Caco-2 (cell line): ENCODE measurements around the gene RFC3. TPM values are rescaled to one million over a fixed set of nuclear protein-coding genes. Genes with fewer than 3 reads are reported as not detected.
A peak's percentile ranks its signal among the peaks of the same experiment; 100 is the strongest.

Experiments
- BruUV-seq: library from RNA; stranded (reverse); fragments of 400-500 nt; replicated peaks from 2 replicates; lab custom pipeline; 2021; lab: Mats Ljungman, UMichigan
- CTCF ChIA-PET: fragments of 300-600 bp; sonication (Branson Sonifier 250); formaldehyde crosslinking; loops from one replicate; lab custom pipeline; 2022; ENCODE audit warnings: antibody characterized with exemption; lab: Charles Lee
- POLR2A ChIA-PET: fragments of 300-600 bp; sonication (Branson Sonifier 250); formaldehyde crosslinking; loops from one replicate; lab custom pipeline; 2022; ENCODE audit warnings: antibody characterized with exemption; lab: Charles Lee
- DNase-seq, 2 experiments: peaks; one replicate each; pipeline versions ENCODE4 v3.0.0 to v3.0.0-alpha.2; 2020 to 2022
- H3K27me3 ChIP-seq: replicated peaks from 2 replicates; pipeline ENCODE4 v1.6.0; 2011; ENCODE audit warnings: low read length; ENCODE audit not compliant: control insufficient read depth, insufficient read depth
- H3K36me3 ChIP-seq: 2 replicates; pipeline ENCODE4 v1.5.1; 2011; ENCODE audit warnings: low read length; ENCODE audit not compliant: control insufficient read depth, insufficient read depth
- H3K4me1 ChIP-seq: fragments of 250-450 bp; sonication (Bioruptor Pico); 2 replicates; pipeline ENCODE4 v1.5.1; 2020; ENCODE audit warnings: mild to moderate bottlenecking
- H3K4me3 ChIP-seq: 2 replicates; pipeline ENCODE4 v1.5.1; 2011; ENCODE audit warnings: low read depth, mild to moderate bottlenecking, control low read depth, low read length
- H3K9me3 ChIP-seq: fragments of 250-450 bp; sonication (Bioruptor Pico); 2 replicates; pipeline ENCODE4 v1.5.1; 2020; ENCODE audit warnings: mild to moderate bottlenecking, moderate library complexity
- H3K27ac Mint-ChIP-seq: one replicate; pipeline ENCODE4 v1.8.0; 2022; ENCODE audit warnings: mixed read lengths; ENCODE audit not compliant: unreplicated experiment
- H3K27me3 Mint-ChIP-seq: one replicate; pipeline ENCODE4 v1.8.0; 2022; ENCODE audit warnings: mixed read lengths; ENCODE audit not compliant: insufficient read depth, unreplicated experiment
- H3K36me3 Mint-ChIP-seq: one replicate; pipeline ENCODE4 v1.8.0; 2022; ENCODE audit warnings: mild to moderate bottlenecking, mixed read lengths; ENCODE audit not compliant: insufficient read depth, unreplicated experiment
- H3K4me1 Mint-ChIP-seq: one replicate; pipeline ENCODE4 v1.8.0; 2022; ENCODE audit warnings: low read depth, mixed read lengths; ENCODE audit not compliant: unreplicated experiment
- H3K4me3 Mint-ChIP-seq: one replicate; pipeline ENCODE4 v1.8.0; 2022; ENCODE audit warnings: mild to moderate bottlenecking, moderate library complexity, mixed read lengths; ENCODE audit not compliant: unreplicated experiment
- H3K9me3 Mint-ChIP-seq: one replicate; pipeline ENCODE4 v1.8.0; 2022; ENCODE audit warnings: mixed read lengths; ENCODE audit not compliant: unreplicated experiment
- intact Hi-C: fragments of 100-400 bp; cut with micrococcal nuclease; formaldehyde crosslinking; loops from one replicate; pipeline ENCODE4 v1.10.0; 2022; ENCODE audit not compliant: unreplicated experiment
- total RNA-seq: library from RNA; stranded (reverse); gene quantifications from 2 replicates; pipeline ENCODE4 v1.2.3, GENCODE V29; 2022
- TF ChIP-seq, protein P1 (sequence below), 2 experiments: fragments of 200-600 bp in 1 of 2; IDR thresholded peaks; 1 replicate in 1 of 2; 2 replicates in 1 of 2; pipeline versions ENCODE4 v1.5.1 to v1.8.0; 2011 to 2022; ENCODE audit warnings: antibody characterized with exemption in 1 of 2, control low read depth in 1 of 2, inconsistent platforms in 1 of 2, low read depth in 1 of 2, low read length in 1 of 2, mild to moderate bottlenecking in 1 of 2, moderate library complexity in 1 of 2; ENCODE audit not compliant: insufficient read depth in 1 of 2, severe bottlenecking in 1 of 2, unreplicated experiment in 1 of 2

The RFC3 gene
- total RNA-seq, 1 experiment from 2014 or later = 50.2 TPM

DNA sequence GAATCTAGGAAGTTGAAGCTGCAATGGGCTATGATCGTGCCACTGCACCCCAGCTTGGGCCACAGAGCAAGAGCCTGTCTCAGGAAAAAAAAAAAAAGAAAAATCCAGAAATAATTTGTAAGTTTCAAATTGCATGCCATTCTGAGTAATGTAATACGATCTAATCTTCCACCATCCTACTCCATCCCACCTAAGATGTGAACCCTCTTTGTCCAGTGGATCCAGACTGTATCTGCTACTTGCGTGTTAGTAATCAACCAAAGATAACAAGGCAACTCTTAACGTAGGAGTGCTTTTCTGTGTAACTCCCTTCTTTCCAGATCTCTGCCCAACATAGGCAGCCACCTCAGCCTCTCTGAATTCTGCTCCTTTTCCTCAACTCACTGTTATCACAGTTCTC, 24.3 kb downstream of the RFC3 start:
- POLR2A ChIA-PET = no interaction called here
- TF ChIP-seq, protein P1, sequence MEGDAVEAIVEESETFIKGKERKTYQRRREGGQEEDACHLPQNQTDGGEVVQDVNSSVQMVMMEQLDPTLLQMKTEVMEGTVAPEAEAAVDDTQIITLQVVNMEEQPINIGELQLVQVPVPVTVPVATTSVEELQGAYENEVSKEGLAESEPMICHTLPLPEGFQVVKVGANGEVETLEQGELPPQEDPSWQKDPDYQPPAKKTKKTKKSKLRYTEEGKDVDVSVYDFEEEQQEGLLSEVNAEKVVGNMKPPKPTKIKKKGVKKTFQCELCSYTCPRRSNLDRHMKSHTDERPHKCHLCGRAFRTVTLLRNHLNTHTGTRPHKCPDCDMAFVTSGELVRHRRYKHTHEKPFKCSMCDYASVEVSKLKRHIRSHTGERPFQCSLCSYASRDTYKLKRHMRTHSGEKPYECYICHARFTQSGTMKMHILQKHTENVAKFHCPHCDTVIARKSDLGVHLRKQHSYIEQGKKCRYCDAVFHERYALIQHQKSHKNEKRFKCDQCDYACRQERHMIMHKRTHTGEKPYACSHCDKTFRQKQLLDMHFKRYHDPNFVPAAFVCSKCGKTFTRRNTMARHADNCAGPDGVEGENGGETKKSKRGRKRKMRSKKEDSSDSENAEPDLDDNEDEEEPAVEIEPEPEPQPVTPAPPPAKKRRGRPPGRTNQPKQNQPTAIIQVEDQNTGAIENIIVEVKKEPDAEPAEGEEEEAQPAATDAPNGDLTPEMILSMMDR (IDR thresholded peaks at IDR 0.05; ENCODE audit: insufficient read depth in 1 of 2, low read depth in 1 of 2, low read length in 1 of 2, severe bottlenecking in 1 of 2, unreplicated experiment in 1 of 2) = no peak
- Mint-ChIP-seq H3K9me3 (peaks cover 8% of the 10 kb centered on the region), H3K4me3 (no peak overlapping the region), H3K36me3 (peaks cover 39% of the 10 kb centered on the region), H3K4me1 (peaks cover 17% of the 10 kb centered on the region), H3K27me3 (no peaks in the 10 kb centered on the region), H3K27ac (no peak overlapping the region)
- Histone ChIP-seq H3K36me3 (peaks cover 3% of the 10 kb centered on the region; the same call in 1 of the 2 replicates), H3K9me3 (no peaks in the 10 kb centered on the region), H3K27me3 (no peaks in the 10 kb centered on the region), H3K4me3 (no peak overlapping the region), H3K4me1 (peaks cover 22% of the 10 kb centered on the region)
- DNase-seq = no peak
- CTCF ChIA-PET = no interaction called here
- intact Hi-C loops = no loop called here
- BruUV-seq = no TSS peak

DNA sequence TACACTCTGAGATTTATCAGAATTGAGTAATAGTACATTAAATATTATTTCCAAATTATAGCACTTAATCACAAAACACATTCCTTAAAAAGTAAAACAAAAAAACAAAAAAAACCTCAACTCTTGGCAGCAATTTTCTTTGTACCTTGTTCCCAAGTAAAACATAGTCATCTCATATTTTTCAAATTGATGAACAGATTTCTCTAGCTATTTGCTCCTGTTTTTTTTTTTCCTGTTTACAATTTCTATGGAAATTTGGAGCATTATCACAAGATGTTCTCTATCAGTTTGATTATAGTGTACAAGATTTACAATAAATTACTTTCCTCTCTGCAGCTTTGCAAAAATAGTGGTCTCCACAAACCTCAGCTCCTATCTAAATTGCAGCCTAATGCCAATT, 25.0 kb downstream of the RFC3 start:
- no peaks in the 10 kb centered on the region for H3K9me3 ChIP-seq
- ChIA-PET CTCF (interaction anchor here (0.6 kb wide), 1 partner anchor 234 kb away, joined by 3 read pairs; no protein-coding TSS in a partner anchor), POLR2A (no interaction called here)
- TF ChIP-seq, protein P1 (IDR thresholded peaks at IDR 0.05; ENCODE audit: insufficient read depth in 1 of 2, low read depth in 1 of 2, low read length in 1 of 2, severe bottlenecking in 1 of 2, unreplicated experiment in 1 of 2) = no peak
- intact Hi-C loops = no loop called here
- Mint-ChIP-seq H3K4me1 (peaks cover 17% of the 10 kb centered on the region), H3K36me3 (peaks cover 40% of the 10 kb centered on the region), H3K27me3 (no peaks in the 10 kb centered on the region), H3K27ac (no peak overlapping the region), H3K9me3 (peaks cover 8% of the 10 kb centered on the region), H3K4me3 (no peak overlapping the region)
- no peak overlapping the region for H3K4me3 ChIP-seq
- no TSS peak for BruUV-seq
- peaks cover 22% of the 10 kb centered on the region for H3K4me1 ChIP-seq
- H3K36me3 ChIP-seq = peaks cover 3% of the 10 kb centered on the region; the same call in 1 of the 2 replicates
- no peak for DNase-seq
- no peaks in the 10 kb centered on the region for H3K27me3 ChIP-seq

DNA sequence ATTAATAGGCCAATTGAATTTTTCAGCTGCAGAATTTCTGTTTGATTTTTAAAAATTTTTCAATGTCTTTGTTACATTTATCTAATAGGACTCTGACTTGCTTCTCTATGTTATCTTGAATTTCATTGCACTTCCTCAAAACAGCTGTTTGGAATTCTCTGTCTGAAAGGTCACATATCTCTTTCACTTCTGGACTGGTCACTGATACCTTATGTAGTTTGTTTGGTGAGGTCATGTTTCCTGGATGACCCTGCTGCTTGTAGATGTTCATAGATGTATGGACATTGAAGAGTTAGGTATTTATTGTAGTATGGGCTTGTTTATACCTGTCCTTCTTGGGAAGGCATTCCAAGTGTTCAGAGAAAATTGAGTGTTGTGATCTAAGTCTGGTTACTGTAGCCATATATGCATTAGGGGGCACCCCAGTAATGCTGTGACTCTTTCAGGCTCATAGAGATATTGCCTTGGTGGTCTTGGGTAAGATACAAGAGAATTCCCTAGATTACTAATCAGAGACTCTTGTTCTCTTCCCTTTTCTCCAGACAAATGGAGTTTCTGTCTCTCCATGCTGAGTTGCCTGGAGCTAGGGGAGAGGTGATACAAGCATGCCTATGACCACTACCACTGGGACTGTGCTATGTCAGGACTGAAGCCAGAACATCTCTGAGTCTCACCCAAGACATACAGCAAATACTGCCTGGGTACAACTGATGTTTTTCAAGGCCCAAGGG, 27.8 kb downstream of the RFC3 start:
- peak overlapping the region; percentile 72 for H3K27ac Mint-ChIP-seq
- POLR2A ChIA-PET = no interaction called here
- intact Hi-C loops = no loop called here
- Histone ChIP-seq H3K4me1 (peaks cover 22% of the 10 kb centered on the region), H3K9me3 (no peaks in the 10 kb centered on the region), H3K4me3 (no peak overlapping the region), H3K36me3 (peaks cover 5% of the 10 kb centered on the region), H3K27me3 (no peaks in the 10 kb centered on the region)
- peaks cover 11% of the 10 kb centered on the region for H3K4me1 Mint-ChIP-seq
- no peaks in the 10 kb centered on the region for H3K9me3 Mint-ChIP-seq
- BruUV-seq = no TSS peak
- H3K27me3 Mint-ChIP-seq = no peaks in the 10 kb centered on the region
- peaks cover 30% of the 10 kb centered on the region for H3K36me3 Mint-ChIP-seq
- TF ChIP-seq, protein P1 (IDR thresholded peaks at IDR 0.05; ENCODE audit: insufficient read depth in 1 of 2, low read depth in 1 of 2, low read length in 1 of 2, severe bottlenecking in 1 of 2, unreplicated experiment in 1 of 2) = no peak
- no peak overlapping the region for H3K4me3 Mint-ChIP-seq
- CTCF ChIA-PET = no interaction called here
- DNase-seq = no peak
